Amniotic stem cell (primary cell): Measurements from ENCODE around the gene LAIR2.

Experiments
- DNase-seq: peaks from one replicate; lab custom pipeline; 2025; lab: John Stamatoyannopoulos, UW

Gene LAIR2, protein sequence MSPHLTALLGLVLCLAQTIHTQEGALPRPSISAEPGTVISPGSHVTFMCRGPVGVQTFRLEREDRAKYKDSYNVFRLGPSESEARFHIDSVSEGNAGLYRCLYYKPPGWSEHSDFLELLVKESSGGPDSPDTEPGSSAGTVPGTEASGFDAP

DNA sequence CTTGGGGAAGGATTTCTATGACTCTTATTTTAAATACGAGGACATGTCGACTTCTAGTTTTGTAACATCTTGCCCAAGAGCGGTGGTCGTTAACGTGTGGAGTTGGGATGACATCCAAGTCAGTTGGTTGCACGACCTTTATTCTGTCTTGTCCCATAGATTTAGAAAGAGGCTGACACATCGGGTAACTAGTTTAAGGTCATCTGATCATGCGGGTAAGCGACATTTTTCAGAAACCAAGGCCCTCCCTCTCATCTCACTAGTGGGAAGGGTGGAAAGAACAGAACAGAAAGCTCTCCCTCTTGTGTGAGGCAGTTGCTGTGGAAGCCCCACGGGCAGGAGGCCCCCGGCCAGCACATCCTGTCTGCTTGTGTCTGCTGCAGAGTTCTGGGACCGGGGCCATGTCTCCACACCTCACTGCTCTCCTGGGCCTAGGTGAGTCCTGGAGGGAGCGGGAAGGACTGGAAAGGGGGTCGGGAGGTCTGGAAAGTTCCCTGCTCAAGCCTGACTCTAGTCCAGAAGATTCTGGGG, at the start of gene LAIR2:
TSS of gene LAIR2 (plus strand) at position 314 of the 531 bp plus-strand sequence. CDS start at position 402, 88 bp downstream.
- DNase-seq = no peak

DNA sequence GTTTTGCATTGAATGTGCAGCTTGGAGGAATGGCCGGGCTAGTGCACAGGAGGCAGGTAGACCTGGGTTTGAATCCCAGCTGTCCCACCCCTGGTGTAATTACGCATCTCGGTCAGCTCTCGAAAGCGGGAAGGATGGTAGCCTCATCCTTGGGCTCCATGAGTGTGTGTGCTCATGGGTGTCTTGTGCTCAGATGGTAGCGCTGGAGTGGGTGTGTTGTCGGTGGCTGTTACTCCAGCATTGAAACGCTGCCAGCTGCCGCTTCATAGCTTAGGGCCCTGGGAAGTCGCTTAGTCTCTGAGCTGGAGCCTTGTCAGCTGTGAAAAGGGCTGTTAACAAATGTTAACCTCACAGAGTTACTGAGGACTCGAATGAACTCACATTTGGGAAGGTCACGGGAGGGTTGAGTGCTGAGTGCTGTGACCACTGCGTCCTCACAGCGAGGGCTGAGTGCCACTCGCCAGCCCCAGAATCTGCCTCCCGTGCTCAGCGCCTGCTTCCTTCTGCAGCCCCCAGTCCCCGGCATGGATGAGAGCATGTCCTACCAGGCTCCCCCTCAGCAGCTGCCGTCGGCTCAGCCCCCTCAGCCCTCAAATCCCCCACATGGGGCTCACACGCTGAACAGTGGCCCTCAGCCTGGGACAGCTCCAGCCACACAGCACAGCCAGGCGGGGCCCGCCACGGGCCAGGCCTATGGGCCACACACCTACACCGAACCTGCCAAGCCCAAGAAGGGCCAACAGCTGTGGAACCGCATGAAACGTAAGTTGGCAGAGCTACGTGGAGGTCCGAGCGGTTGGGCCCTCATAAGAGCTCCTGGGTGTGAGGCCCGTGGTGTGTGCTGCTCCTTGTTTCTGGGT, 48.5 kb upstream of the LAIR2 start:
- DNase-seq = no peak

DNA sequence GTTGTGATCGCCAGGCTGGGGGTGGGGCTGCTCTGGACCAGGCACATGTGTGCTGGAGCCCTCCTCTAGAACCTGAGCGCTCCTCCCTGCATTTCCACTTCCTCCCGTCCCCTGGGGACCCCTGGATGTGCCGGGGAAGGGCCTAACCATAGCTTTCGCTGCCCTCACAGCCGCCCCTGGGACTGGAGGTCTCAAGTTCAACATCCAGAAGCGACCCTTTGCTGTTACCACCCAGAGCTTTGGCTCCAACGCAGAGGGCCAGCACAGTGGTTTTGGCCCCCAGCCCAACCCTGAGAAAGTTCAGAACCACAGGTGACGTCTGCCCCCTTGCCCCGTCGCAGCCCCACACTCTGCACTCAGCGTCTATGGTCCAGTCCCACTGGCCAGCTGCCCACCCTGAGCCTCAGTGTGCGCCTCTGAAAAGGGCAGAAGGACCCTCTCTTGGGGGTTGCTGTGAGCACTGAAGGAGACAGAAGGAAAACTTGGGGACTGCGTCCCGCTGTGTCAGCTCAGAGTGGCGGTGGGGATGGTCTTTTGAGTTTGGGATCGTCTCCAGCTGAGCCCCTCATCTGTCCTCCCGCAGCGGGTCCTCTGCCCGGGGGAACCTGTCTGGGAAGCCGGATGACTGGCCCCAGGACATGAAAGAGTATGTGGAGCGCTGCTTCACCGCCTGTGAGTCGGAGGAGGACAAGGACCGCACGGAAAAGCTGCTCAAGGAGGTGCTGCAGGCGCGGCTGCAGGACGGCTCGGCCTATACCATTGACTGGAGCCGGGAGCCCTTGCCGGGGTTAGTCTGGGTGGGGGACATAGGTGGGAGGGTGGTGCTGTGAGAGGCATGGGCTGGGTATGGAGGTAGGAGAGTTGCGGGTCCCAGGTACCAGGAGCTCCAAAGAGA, 47.6 kb upstream of the LAIR2 start:
- DNase-seq = no peak

DNA sequence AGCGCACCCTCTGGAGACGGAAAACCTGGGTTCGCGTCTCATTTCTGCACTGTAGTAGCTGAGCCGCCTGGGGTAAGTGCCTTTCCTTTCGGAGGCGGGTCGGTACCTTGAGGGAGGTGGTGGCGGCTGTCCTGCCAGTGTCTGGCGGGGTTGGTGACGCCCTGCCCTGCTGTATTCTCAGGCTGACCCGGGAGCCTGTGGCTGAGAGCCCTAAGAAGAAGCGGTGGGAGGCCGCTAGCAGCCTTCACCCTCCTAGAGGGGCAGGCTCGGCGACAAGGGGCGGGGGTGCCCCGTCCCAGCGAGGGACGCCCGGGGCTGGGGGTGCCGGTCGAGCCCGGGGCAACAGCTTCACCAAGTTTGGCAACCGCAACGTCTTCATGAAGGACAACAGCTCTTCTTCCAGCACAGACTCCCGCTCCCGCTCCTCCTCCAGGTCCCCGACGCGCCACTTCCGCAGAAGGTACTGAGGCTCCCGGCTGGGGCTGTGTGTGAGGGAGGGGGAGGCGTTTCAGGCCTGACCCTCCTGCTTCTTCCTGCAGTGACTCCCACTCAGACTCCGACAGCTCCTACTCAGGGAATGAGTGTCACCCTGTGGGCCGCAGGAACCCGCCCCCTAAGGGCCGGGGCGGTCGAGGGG, 46.7 kb upstream of the LAIR2 start:
- DNase-seq = no peak

DNA sequence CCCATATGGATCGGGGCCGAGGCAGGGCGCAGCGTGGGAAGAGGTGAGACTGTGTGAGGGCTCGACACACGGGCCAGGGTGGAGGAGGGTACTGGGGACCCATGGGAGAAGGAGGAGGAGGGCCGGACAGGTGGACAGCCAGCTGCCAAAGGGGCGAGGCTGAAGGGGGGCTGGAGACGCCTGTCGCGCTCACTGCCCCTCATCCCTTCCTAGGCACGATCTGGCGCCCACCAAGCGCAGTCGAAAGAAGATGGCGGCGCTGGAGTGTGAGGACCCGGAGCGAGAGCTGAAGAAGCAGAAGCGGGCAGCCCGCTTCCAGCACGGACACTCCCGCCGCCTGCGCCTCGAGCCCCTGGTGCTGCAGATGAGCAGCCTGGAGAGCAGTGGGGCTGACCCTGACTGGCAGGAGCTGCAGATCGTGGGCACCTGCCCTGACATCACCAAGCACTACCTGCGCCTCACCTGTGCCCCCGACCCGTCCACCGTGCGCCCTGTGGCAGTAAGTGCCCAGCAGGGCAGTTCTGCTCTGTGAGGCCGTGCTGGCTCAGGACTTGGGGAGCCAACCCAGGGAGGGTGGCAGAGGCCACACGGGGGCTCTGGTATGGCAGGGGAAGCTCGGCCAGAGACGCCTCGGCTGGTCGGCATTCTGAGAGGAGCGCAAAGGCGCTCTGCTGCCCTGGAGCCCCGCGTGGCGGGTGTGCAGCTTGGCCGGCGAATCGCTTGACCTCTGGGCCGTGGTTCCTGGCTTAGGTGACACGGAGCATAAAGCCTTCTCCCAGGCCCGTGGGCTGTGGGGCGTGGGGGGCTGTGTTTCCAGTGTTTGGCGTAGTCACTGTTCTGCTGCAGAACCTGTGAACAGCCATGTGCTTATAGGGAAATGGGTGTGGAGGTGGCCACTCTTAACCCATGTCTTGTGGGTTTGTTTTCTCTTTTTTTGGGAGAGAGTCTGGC, 45.9 kb upstream of the LAIR2 start:
- no peak for DNase-seq

DNA sequence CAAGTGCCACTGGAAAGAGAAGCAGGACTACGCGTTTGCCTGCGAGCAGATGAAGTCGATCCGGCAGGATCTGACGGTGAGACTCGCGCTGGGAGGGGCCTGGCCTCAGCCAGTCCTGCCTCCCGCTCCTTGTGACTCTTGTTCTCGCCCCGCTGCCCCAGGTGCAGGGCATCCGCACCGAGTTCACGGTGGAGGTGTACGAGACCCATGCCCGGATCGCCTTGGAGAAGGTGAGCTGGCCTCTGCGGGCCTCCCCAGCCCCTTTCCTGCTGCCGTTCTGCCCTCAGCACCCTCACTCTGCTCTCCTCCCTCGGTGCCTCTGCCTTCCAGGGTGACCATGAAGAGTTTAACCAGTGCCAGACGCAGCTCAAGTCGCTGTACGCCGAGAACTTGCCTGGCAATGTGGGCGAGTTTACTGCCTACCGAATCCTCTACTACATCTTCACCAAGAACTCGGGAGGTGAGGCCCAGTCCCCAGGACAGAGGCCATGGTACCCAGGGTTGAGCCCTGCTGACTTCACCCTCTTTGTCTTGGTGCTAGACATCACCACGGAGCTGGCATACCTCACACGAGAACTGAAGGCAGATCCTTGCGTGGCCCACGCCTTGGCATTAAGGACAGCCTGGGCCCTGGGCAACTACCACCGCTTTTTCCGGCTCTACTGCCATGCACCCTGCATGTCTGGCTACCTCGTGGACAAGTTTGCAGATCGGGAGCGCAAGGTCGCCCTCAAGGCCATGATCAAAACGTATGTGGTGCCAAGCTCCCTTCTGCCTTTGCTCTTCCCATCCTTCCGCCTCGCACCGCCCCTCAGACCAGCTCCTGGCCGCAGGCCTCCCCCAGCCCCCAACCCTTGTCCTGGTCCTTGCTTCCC, 44.6 kb upstream of the LAIR2 start:
- no peak for DNase-seq

DNA sequence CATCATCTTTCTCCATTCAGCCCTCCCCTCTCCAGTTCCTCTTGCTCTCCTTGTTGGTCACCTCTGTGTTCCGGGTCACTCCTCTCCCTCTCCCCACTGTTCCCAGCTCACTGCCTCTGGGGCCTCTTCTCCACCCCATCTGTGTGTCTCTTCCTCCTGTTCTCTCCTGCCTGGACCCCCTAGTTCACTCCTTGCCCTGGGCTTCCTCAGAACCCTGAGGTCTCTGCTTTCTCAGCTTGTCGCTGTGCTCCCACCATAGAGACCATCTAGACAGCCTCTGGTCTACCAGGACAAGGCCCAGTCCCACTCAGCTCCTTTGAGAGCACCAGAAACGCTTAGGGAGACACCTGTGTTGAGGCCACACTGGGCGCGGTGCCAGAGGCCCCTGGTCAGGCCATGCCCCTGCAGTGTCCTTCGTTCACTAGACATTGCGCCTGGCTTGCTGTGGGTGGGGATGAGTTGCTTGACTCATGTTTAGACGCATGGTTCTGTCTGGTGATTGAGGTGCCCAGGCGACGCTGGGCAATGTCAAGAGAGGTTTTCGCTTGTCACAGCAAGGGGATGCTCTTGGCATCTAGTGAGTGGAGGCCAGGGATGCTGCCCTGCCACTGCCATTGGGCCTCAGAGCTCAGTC, 43.9 kb upstream of the LAIR2 start:
- no peak for DNase-seq

DNA sequence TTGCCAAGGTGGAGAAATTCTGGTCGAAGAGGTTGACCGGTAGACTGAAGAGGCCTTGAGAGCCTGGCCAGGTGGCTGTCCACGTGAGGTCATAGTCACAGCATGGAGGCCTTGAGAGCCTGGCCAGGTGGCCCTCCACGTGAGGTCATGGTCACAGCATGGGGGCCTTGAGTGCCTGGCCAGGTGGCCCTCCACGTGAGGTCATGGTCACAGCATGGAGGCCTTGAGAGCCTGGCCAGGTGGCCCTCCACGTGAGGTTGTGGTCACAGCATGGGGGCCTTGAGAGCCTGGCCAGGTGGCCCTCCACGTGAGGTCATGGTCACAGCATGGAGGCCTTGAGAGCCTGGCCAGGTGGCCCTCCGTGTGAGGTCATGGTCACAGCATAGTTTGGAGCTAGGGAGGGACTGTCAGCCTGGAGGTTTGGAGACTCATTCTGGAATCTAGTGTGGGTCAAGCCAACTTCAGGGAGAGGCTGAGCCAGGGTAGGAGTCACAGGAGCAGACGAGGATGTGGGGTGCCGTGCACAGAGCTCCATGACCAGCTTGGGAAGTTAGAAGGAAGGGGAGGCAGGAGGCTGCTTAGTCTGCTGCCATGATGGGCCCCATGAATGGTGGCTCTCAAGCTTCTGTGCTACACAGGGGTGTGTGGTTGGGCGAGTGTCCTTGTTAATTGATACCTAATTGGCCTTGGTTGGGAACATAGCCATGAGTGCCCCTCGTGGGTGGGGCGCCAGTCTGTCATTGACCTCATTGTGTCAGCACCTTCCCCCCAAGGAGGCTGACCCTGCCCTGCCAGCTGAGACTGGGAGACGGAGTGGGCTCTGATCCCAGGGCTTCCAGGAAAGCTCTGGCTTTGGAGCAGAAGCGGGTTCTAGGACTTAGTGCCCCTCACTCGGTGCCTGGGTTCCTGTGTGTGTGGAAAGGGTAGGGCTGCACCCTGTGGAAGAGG, 43.1 kb upstream of the LAIR2 start:
- DNase-seq = no peak

DNA sequence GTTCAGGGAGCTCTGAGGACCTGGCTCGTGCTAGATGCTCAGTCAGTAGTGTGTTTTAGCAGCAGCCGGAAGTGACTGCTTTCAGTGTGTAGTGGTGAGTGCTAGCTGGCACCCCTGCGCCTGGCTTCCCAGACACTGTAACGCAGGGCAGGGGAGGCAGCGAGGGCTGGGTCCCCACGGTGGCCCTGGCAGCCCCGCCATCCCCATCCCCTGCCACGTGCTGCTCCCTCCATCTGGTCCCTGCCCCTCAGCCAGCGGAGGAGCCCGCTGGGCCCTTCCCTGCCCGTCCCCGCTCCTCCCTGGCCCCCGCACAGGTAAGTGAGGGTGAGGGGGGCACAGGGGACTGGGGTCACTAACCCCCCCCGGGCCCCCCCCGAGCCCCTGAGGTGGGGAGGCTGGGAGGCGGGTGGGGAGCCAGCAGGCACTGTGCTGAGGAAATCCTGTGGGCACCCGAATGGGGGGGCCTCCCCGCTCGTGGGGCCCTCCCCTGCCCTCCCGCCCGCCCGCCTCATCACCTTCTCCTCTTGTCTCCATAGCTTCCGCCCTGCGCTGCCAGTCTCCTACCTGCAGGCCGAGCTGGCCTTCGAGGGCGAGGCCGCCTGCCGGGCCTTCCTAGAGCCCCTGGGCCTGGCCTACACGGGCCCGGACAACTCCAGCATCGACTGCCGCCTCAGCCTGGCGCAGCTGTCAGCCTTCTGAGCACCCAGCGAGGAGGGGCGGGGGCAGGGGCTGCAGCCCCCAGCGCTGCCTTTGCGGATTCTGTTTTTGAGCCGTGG, 42.2 kb upstream of the LAIR2 start:
- DNase-seq = no peak

DNA sequence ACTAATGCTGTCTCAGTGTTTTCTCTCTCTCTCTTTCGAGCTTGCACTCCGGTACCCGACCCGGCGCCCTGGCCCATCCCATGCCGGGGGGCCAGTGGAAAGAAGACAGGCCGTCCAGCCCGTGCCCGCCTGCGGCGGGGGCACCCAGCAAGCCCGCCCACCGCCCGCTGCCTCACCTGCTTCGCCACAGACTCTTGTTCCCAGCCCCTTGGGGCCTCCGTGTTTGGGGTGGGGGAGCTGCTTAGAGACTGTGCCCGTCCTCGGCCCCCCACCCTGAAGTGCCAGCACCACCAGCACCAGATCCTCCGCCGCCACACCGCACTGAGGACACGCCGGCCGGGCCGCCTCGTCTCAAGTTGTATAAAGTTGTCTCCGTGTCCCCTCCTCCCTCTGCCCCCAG, 41.4 kb upstream of the LAIR2 start:
- no peak for DNase-seq

DNA sequence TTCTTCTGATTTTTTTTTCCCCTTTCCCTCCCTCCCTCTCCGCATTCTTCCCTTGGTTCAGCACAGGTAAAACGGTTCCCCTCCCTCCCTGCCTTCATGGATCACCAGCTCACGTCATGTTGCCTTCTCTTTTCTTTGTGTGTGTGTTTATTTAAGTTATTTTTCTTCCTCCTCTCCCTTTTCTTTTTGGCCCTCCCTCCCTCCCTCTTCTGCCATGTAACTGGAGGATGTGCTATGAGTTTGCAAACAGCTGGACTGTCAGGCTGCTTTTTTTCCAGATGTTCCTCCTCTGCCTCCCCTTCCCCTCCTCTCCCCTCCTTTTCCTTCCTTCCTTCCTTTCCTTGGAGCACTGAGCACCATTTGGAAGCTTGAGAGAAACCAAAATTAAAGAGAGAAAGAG, 41.0 kb upstream of the LAIR2 start:
- DNase-seq = no peak

DNA sequence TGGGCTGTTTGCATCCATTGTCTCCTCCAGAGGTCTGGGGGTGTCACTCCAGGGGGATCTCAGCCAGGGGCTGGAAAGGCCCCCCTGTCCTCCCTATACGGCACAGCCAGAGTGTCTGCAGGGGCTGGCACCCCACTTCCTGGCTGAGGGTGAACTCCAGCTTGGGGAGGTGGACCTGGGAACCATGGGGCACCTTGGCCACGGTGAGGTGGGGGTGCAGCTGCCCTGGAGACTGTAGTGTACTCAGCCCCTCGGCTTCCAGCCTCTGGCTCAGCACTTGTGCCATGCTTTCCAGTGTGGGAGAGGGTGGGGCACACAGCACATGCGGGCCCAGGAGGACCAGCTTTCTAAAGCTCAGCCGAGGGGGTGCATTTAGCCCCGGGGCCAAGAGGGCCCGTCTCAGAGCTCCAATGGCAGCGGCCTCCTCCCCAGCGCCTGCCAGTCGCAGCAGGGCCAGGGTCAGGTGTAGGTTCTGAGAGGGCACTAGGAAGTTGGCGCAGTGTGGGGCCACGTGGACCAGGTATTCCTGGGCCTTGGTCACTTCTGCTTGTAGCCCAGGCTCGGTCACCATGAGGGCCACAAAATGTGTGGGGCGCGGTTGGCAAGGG, 40.5 kb upstream of the LAIR2 start:
- DNase-seq = no peak

DNA sequence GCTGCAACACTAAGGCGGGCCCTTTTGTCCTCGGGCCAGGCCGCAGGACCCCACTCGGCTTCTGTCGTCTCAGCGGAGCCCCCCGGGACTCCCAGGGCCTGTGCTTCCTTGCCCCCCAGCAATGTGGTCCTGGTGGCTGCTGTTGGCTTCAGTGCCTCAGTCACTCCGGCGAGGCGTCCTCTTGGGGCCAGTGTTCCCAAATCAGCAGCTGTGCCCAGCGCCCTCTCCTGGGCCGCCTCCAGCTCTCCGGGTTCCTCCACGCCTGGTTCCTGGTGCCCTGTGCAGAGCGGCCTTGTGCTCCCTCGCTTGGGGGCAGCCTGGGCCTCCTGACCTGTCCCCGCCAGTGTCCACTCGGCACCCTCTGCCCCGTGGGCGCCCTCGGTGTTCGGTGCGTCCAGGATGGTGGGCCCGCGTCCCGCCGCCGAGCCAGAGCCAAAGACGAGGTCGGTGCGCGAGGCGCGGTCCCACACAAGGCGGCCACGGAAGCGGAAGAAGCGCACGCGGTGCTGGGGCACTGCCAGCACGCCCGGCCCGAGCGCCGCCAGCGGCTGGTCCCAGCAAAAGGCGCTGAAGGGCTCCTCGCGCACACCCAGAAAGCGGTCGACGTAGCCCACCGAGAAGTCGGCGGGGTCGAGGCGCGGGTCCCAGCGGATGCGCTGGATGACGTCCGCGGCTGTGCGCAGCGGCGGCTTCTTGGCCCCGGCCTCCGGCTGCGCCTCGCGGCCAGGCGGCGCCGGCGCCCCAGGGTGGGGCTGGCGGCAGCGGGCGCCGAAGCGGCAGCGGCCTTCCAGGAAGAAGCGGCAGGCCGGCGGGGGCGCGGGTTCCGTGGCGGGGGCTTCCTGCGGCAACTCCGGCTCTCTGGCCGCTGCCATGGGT, 39.7 kb upstream of the LAIR2 start:
- peak; percentile 29 for DNase-seq

DNA sequence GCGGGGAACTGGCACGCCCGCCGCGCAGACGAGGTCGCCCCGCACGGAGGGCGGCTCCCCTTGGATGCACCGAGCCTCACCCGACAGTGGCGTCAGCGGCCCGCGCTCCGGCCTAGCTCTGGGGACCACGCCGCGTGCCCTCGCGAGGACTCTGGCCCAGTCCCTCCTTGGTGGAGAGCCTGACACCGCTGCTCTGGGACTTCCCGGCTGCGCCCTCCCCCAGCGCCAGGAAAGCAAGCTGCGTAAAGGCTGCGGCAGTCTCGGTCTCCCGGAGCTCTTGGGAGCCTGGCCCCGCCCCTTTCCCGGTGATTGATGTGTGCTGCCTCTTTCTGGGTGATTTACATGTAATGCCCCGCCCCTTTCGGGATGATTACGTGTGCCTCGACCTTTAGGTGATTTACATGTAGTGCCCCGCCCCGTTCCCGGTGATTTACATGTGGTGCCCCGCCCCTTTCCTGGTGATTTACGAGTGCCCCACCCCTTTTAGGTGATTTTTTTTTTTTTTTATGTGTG, 39.0 kb upstream of the LAIR2 start, which contains the start of gene LENG9:
TSS of gene LENG9 (minus strand) at position 248 of the 513 bp plus-strand sequence. CDS start 252 bp downstream, outside the sequence.
- peak; percentile 99 for DNase-seq

DNA sequence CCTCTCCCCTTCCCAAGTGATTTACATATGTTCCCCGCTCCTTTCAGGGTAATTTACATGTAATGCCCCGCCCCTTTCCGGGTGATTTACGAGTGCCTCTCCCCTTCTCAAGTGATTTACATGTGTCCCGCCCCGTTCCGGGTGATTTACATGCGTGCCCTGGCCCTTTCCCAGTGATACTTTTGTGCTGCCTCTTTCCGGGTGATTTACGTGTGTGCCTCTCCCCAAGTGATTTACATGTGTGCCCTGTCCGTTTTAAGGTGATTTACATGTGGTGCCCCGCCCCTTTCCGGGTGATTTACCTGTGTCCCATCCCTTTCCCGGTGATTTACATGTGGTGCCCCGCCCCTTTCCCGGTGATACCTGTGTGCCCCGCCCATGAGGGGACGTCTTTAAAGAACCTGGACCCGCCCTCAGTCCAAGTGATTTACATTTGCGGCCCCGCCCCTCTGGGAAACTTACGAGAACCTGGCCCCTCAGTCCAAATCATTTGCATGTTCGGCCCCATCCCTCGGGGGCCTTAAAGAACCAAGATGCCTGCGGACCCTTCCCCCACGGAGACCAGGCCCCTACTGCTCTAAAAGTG, 38.5 kb upstream of the LAIR2 start:
- no peak for DNase-seq
